Measurements from ENCODE around the gene LDLRAD4. TPM values are rescaled to one million over a fixed set of nuclear protein-coding genes. Genes with fewer than 3 reads are reported as not detected.

LDLRAD4 gene
- total RNA-seq, 1 donor, result under 0.01 TPM

GRCh38 chr18:13247506-13247905 lies 28.9 kb downstream of the LDLRAD4 start:
- Histone ChIP-seq H3K4me3 (ENCODE audit: insufficient read depth, low read length) (no peak overlapping the region), H3K4me1 (ENCODE audit: insufficient read depth, low read length) (no peaks in the 10 kb centered on the region), H3K79me2 (ENCODE audit: insufficient read depth, low read length) (no peaks in the 10 kb centered on the region), H3K27ac (ENCODE audit: low read depth, low read length) (no peak overlapping the region), H4K20me1 (ENCODE audit: insufficient read depth, low read length) (no peaks in the 10 kb centered on the region), H3K27me3 (ENCODE audit: insufficient read depth, low read length) (no peaks in the 10 kb centered on the region), H3K4me2 (ENCODE audit: insufficient read depth, low read length) (no peak overlapping the region), H3K9me3 (ENCODE audit: low read depth, low read length) (no peaks in the 10 kb centered on the region), H2AFZ (ENCODE audit: low read length) (no peak overlapping the region), H3K36me3 (ENCODE audit: insufficient read depth, low read length) (no peaks in the 10 kb centered on the region)
- TF ChIP-seq CTCF (IDR thresholded peaks at IDR 0.05; ENCODE audit: extremely low read depth, low read depth, low read length), result no peak
- no peak for DNase-seq (ENCODE audit: insufficient read length, low spot score, missing footprints)

- no peak overlapping the region for H3K27ac ChIP-seq (ENCODE audit: low read depth, low read length)
- no peaks in the 10 kb centered on the region for H3K4me1 ChIP-seq (ENCODE audit: insufficient read depth, low read length)
- H3K27me3 ChIP-seq (ENCODE audit: insufficient read depth, low read length), result no peaks in the 10 kb centered on the region
- no peak overlapping the region for H2AFZ ChIP-seq (ENCODE audit: low read length)
- H3K9me3 ChIP-seq (ENCODE audit: low read depth, low read length), result no peaks in the 10 kb centered on the region
- no peak overlapping the region for H3K4me3 ChIP-seq (ENCODE audit: insufficient read depth, low read length)
- H3K4me2 ChIP-seq (ENCODE audit: insufficient read depth, low read length), result no peak overlapping the region
- no peaks in the 10 kb centered on the region for H4K20me1 ChIP-seq (ENCODE audit: insufficient read depth, low read length)
- no peak for TF ChIP-seq CTCF (IDR thresholded peaks at IDR 0.05; ENCODE audit: extremely low read depth, low read depth, low read length)
- no peaks in the 10 kb centered on the region for H3K79me2 ChIP-seq (ENCODE audit: insufficient read depth, low read length)
- H3K36me3 ChIP-seq (ENCODE audit: insufficient read depth, low read length), result no peaks in the 10 kb centered on the region
- no peak for DNase-seq (ENCODE audit: insufficient read length, low spot score, missing footprints)
Observed at GRCh38 chr18:13252686-13253410, 34.3 kb downstream of the LDLRAD4 start.

GRCh38 chr18:13253786-13254688 lies 35.5 kb downstream of the LDLRAD4 start:
- no peaks in the 10 kb centered on the region for H3K4me1 ChIP-seq (ENCODE audit: insufficient read depth, low read length)
- H3K4me2 ChIP-seq (ENCODE audit: insufficient read depth, low read length), result no peak overlapping the region
- no peaks in the 10 kb centered on the region for H3K9me3 ChIP-seq (ENCODE audit: low read depth, low read length)
- H3K4me3 ChIP-seq (ENCODE audit: insufficient read depth, low read length), result no peak overlapping the region
- no peaks in the 10 kb centered on the region for H3K27me3 ChIP-seq (ENCODE audit: insufficient read depth, low read length)
- DNase-seq (ENCODE audit: insufficient read length, low spot score, missing footprints), result no peak
- H4K20me1 ChIP-seq (ENCODE audit: insufficient read depth, low read length), result no peaks in the 10 kb centered on the region
- no peak overlapping the region for H3K27ac ChIP-seq (ENCODE audit: low read depth, low read length)
- no peak overlapping the region for H2AFZ ChIP-seq (ENCODE audit: low read length)
- no peaks in the 10 kb centered on the region for H3K36me3 ChIP-seq (ENCODE audit: insufficient read depth, low read length)
- no peaks in the 10 kb centered on the region for H3K79me2 ChIP-seq (ENCODE audit: insufficient read depth, low read length)
- no peak for TF ChIP-seq CTCF (IDR thresholded peaks at IDR 0.05; ENCODE audit: extremely low read depth, low read depth, low read length)
